Muscle layer of duodenum (tissue), 2 donors: Measurements from ENCODE around the gene ETS1.

Source experiments
- H3K27ac ChIP-seq: one replicate; pipeline ENCODE4 v1.7.0; 2013; ENCODE audit warnings: mild to moderate bottlenecking, low read length
- H3K27me3 ChIP-seq: one replicate; pipeline ENCODE4 v1.7.0; 2013; ENCODE audit warnings: low read depth, mild to moderate bottlenecking, control low read depth, low read length
- H3K36me3 ChIP-seq, 2 donors: one replicate each; pipeline ENCODE4 v1.7.0; 2013; ENCODE audit warnings: low read length in 2 of 2, control low read depth in 1 of 2, mild to moderate bottlenecking in 1 of 2; ENCODE audit not compliant: insufficient read depth in 2 of 2, control insufficient read depth in 1 of 2
- H3K4me1 ChIP-seq, 2 donors: one replicate each; pipeline ENCODE4 v1.7.0; 2013; ENCODE audit warnings: low read length in 2 of 2, mild to moderate bottlenecking in 2 of 2, control low read depth in 1 of 2, moderate library complexity in 1 of 2; ENCODE audit not compliant: insufficient read depth in 2 of 2, control insufficient read depth in 1 of 2
- H3K4me3 ChIP-seq, 2 donors: one replicate each; pipeline ENCODE4 v1.7.0; 2013; ENCODE audit warnings: low read length in 2 of 2, low read depth in 1 of 2, mild to moderate bottlenecking in 1 of 2
- H3K9me3 ChIP-seq, 2 donors: one replicate each; pipeline ENCODE4 v1.7.0; 2013; ENCODE audit warnings: low read length in 2 of 2, control low read depth in 1 of 2, mild to moderate bottlenecking in 1 of 2; ENCODE audit not compliant: control insufficient read depth in 1 of 2
- donor health status: healthy.

The ETS1 gene

GRCh38 chr11:128520888-128521681 is 66.3 kb downstream of the ETS1 start:
- Histone ChIP-seq H3K27ac (peak overlapping the region; percentile 85), H3K4me3 (peak overlapping the region; percentile 74 to 89), H3K9me3 (no peaks in the 10 kb centered on the region), H3K36me3 (peaks cover 0 to 4% of the 10 kb centered on the region in 2 donors), H3K27me3 (no peaks in the 10 kb centered on the region), H3K4me1 (peaks cover 7 to 17% of the 10 kb centered on the region in 2 donors)

GRCh38 chr11:128520206-128520887 is 67.0 kb downstream of the ETS1 start:
- H3K27ac ChIP-seq, result peak overlapping the region; percentile 85
- peak overlapping the region; percentile 74 to 89 for H3K4me3 ChIP-seq
- H3K4me1 ChIP-seq, result peaks cover 7 to 17% of the 10 kb centered on the region in 2 donors
- H3K27me3 ChIP-seq, result no peaks in the 10 kb centered on the region
- no peaks in the 10 kb centered on the region for H3K9me3 ChIP-seq
- peaks cover 0 to 4% of the 10 kb centered on the region in 2 donors for H3K36me3 ChIP-seq

GRCh38 chr11:128519338-128519737 is 68.0 kb downstream of the ETS1 start:
- H3K27ac ChIP-seq, result peak overlapping the region; percentile 85
- H3K36me3 ChIP-seq, result peaks cover 0 to 4% of the 10 kb centered on the region in 2 donors
- H3K4me1 ChIP-seq, result peaks cover 7 to 22% of the 10 kb centered on the region in 2 donors
- no peaks in the 10 kb centered on the region for H3K27me3 ChIP-seq
- H3K4me3 ChIP-seq, result peak overlapping the region; percentile 74 to 89
- no peaks in the 10 kb centered on the region for H3K9me3 ChIP-seq

GRCh38 chr11:128518493-128519207 is 68.7 kb downstream of the ETS1 start:
- Histone ChIP-seq H3K4me3 (peak overlapping the region; percentile 74 to 89), H3K4me1 (peaks cover 7 to 17% of the 10 kb centered on the region in 2 donors), H3K36me3 (peaks cover 3 to 4% of the 10 kb centered on the region in 2 donors), H3K9me3 (no peaks in the 10 kb centered on the region), H3K27me3 (no peaks in the 10 kb centered on the region), H3K27ac (peak overlapping the region; percentile 85)

GRCh38 chr11:128517451-128518230 is 69.7 kb downstream of the ETS1 start:
- Histone ChIP-seq H3K27ac (peak overlapping the region; percentile 85), H3K4me3 (peak overlapping the region; percentile 74 to 89), H3K27me3 (no peaks in the 10 kb centered on the region), H3K36me3 (peaks cover 0 to 7% of the 10 kb centered on the region in 2 donors), H3K4me1 (peaks cover 7 to 17% of the 10 kb centered on the region in 2 donors), H3K9me3 (no peaks in the 10 kb centered on the region)

- no peaks in the 10 kb centered on the region for H3K9me3 ChIP-seq
- H3K27me3 ChIP-seq, result no peaks in the 10 kb centered on the region
- H3K4me1 ChIP-seq, result peaks cover 7 to 20% of the 10 kb centered on the region in 2 donors
- peak overlapping the region; percentile 74 to 89 for H3K4me3 ChIP-seq
- peaks cover 0 to 7% of the 10 kb centered on the region in 2 donors for H3K36me3 ChIP-seq
- peak overlapping the region; percentile 85 for H3K27ac ChIP-seq
These were observed 70.5 kb downstream of the ETS1 start for GRCh38 chr11:128516886-128517285.

GRCh38 chr11:128515826-128516778 is 71.3 kb downstream of the ETS1 start:
- Histone ChIP-seq H3K9me3 (no peaks in the 10 kb centered on the region), H3K36me3 (peaks cover 0 to 7% of the 10 kb centered on the region in 2 donors), H3K4me1 (peaks cover 7 to 28% of the 10 kb centered on the region in 2 donors), H3K4me3 (peak overlapping the region in 1 of 2 donors; percentile 89), H3K27me3 (no peaks in the 10 kb centered on the region), H3K27ac (peak overlapping the region; percentile 85)

GRCh38 chr11:128515086-128515485 is 72.3 kb downstream of the ETS1 start:
- H3K36me3 ChIP-seq, result peaks cover 0 to 7% of the 10 kb centered on the region in 2 donors
- H3K27ac ChIP-seq, result peak overlapping the region; percentile 85
- H3K4me1 ChIP-seq, result peaks cover 7 to 29% of the 10 kb centered on the region in 2 donors

GRCh38 chr11:128513915-128514681 is 73.3 kb downstream of the ETS1 start:
- Histone ChIP-seq H3K9me3 (no peaks in the 10 kb centered on the region), H3K27ac (no peak overlapping the region), H3K4me3 (no peak overlapping the region), H3K4me1 (peaks cover 7 to 30% of the 10 kb centered on the region in 2 donors), H3K27me3 (no peaks in the 10 kb centered on the region), H3K36me3 (peaks cover 0 to 7% of the 10 kb centered on the region in 2 donors)

More at GRCh38 chr11:128515086-128515485, 72.3 kb downstream of the ETS1 start:
- Histone ChIP-seq H3K27me3 (no peaks in the 10 kb centered on the region), H3K9me3 (no peaks in the 10 kb centered on the region), H3K4me3 (no peak overlapping the region)
